OCI-LY3 (cell line): ENCODE results near the gene ATIC.

ENCODE experiments used
- CTCF ChIP-seq: fragments of 200-600, 300-600 bp; sonication (generic); IDR thresholded peaks from 2 replicates; pipeline ENCODE4 v1.5.1; 2014; ENCODE audit warnings: antibody characterized with exemption, low read length, low read depth
- EZH2phosphoT487 ChIP-seq: fragments of 200-600 bp; shearing (Covaris generic); IDR thresholded peaks from 2 replicates; pipeline ENCODE4 v1.6.1; 2018; ENCODE audit warnings: antibody characterized with exemption, mixed run types, low read depth

- no peak for TF ChIP-seq CTCF
- no peak for TF ChIP-seq EZH2phosphoT487
Observed at GRCh38 chr2:215392164-215392563, 80.3 kb downstream of the ATIC start.
